IMR-90 (cell line): ENCODE data around the gene MAN2A1. TPM values are rescaled to one million over a fixed set of nuclear protein-coding genes. Genes with fewer than 3 reads are reported as not detected.

Source experiments
- ATAC-seq: fragments of 200-7000 bp; cut with Tn5 transposase; 2 replicates; pipeline ENCODE4 v1.9.1; 2020; ENCODE audit warnings: low read depth, mild to moderate bottlenecking, moderate library complexity
- BruUV-seq: library from RNA; stranded (reverse); fragments of 400-500 nt; replicated peaks from 2 replicates; lab custom pipeline; 2021; lab: Mats Ljungman, UMichigan
- CTCF ChIA-PET: fragments of 300-600 bp; formaldehyde crosslinking; extraction: SDS; loops from one replicate; lab custom pipeline; 2021; ENCODE audit warnings: antibody characterized with exemption; lab: Yijun Ruan, JAX
- POLR2A ChIA-PET: fragments of 300-600 bp; sonication (Branson Sonifier 250); formaldehyde crosslinking; loops from one replicate; lab custom pipeline; 2022; ENCODE audit warnings: antibody characterized with exemption; ENCODE audit not compliant: unreplicated experiment; lab: Charles Lee
- DNase-seq: peaks from one replicate; pipeline ENCODE4 v3.0.0; 2013
- H2AFZ ChIP-seq: replicated peaks from 2 replicates; pipeline ENCODE3; 2013; ENCODE audit warnings: low read length, mild to moderate bottlenecking; ENCODE audit not compliant: poor library complexity
- H2AK5ac ChIP-seq: 2 replicates; pipeline ENCODE4 v1.6.1; 2013; ENCODE audit warnings: low read depth, low read length, inconsistent platforms
- H2AK9ac ChIP-seq: replicated peaks from 2 replicates; pipeline ENCODE3; 2013; ENCODE audit warnings: mild to moderate bottlenecking, low read depth, low read length, moderate library complexity; ENCODE audit not compliant: poor library complexity
- H2BK120ac ChIP-seq: 2 replicates; pipeline ENCODE4 v1.6.1; 2013; ENCODE audit warnings: low read depth, low read length, inconsistent platforms
- H2BK15ac ChIP-seq: 3 replicates; pipeline ENCODE4 v1.6.1; 2013; ENCODE audit warnings: low read depth, low read length, inconsistent platforms
- H2BK20ac ChIP-seq: 2 replicates; pipeline ENCODE4 v1.6.1; 2013; ENCODE audit warnings: low read depth, mild to moderate bottlenecking, inconsistent platforms, low read length, moderate library complexity
- H2BK5ac ChIP-seq: 2 replicates; pipeline ENCODE4 v1.6.1; 2013; ENCODE audit warnings: mild to moderate bottlenecking, low read depth, low read length, inconsistent platforms; ENCODE audit not compliant: poor library complexity, severe bottlenecking
- H3K14ac ChIP-seq: replicated peaks from 2 replicates; pipeline ENCODE4 v1.6.1; 2013; ENCODE audit warnings: low read depth, low read length, inconsistent platforms
- H3K18ac ChIP-seq: 2 replicates; pipeline ENCODE4 v1.6.1; 2013; ENCODE audit warnings: low read depth, low read length, control low read depth
- H3K23ac ChIP-seq: 2 replicates; pipeline ENCODE4 v1.6.1; 2013; ENCODE audit warnings: low read depth, low read length, inconsistent platforms
- H3K27ac ChIP-seq: 2 replicates; pipeline ENCODE4 v1.5.1; 2013; ENCODE audit warnings: mild to moderate bottlenecking, control low read depth, low read length; ENCODE audit not compliant: insufficient read depth
- H3K27me3 ChIP-seq: 2 replicates; pipeline ENCODE4 v1.6.1; 2013; ENCODE audit warnings: low read length; ENCODE audit not compliant: control insufficient read depth, insufficient read depth
- H3K36me3 ChIP-seq: 2 replicates; pipeline ENCODE4 v1.6.1; 2013; ENCODE audit warnings: low read length, mixed read lengths; ENCODE audit not compliant: control insufficient read depth, insufficient read depth
- H3K4ac ChIP-seq: 2 replicates; pipeline ENCODE4 v1.6.1; 2013; ENCODE audit warnings: low read depth, low read length, inconsistent platforms
- H3K4me1 ChIP-seq: 2 replicates; pipeline ENCODE4 v1.6.1; 2013; ENCODE audit warnings: low read length, mixed read lengths; ENCODE audit not compliant: control insufficient read depth, insufficient read depth
- H3K4me2 ChIP-seq: 2 replicates; pipeline ENCODE4 v1.6.1; 2013; ENCODE audit warnings: low read depth, mild to moderate bottlenecking, control low read depth, low read length, moderate library complexity
- H3K4me3 ChIP-seq: 2 replicates; pipeline ENCODE4 v1.5.1; 2013; ENCODE audit warnings: low read depth, mild to moderate bottlenecking, control low read depth, low read length, moderate library complexity; ENCODE audit not compliant: insufficient read depth
- H3K56ac ChIP-seq: 2 replicates; pipeline ENCODE4 v1.6.1; 2013; ENCODE audit warnings: low read length, inconsistent platforms; ENCODE audit not compliant: insufficient read depth; ENCODE audit errors: extremely low read depth
- H3K79me1 ChIP-seq, 2 experiments: 2 replicates each; pipeline ENCODE4 v1.6.1; 2013; ENCODE audit warnings: low read length in 2 of 2, inconsistent platforms in 1 of 2, low read depth in 1 of 2
- H3K9ac ChIP-seq: 2 replicates; pipeline ENCODE4 v1.6.1; 2013; ENCODE audit warnings: low read depth, low read length, control low read depth
- H3K9me1 ChIP-seq: 2 replicates; pipeline ENCODE4 v1.6.1; 2013; ENCODE audit warnings: low read length, inconsistent platforms; ENCODE audit not compliant: insufficient read depth
- H3K9me3 ChIP-seq: 2 replicates; pipeline ENCODE4 v1.6.1; 2013; ENCODE audit warnings: low read length; ENCODE audit not compliant: control insufficient read depth, insufficient read depth
- H4K20me1 ChIP-seq: 2 replicates; pipeline ENCODE4 v1.6.1; 2013; ENCODE audit warnings: low read length, inconsistent platforms; ENCODE audit not compliant: insufficient read depth
- H4K5ac ChIP-seq: 2 replicates; pipeline ENCODE4 v1.6.1; 2013; ENCODE audit warnings: mild to moderate bottlenecking, low read depth, low read length, control low read depth
- H4K8ac ChIP-seq, 2 experiments: 2 replicates each; pipeline ENCODE4 v1.6.1; 2013; ENCODE audit warnings: low read depth in 2 of 2, low read length in 2 of 2, control low read depth in 1 of 2, inconsistent platforms in 1 of 2
- H4K91ac ChIP-seq: 2 replicates; pipeline ENCODE4 v1.6.1; 2013; ENCODE audit warnings: low read depth, low read length, inconsistent platforms; ENCODE audit not compliant: insufficient read depth
- BHLHE40 ChIP-seq: fragments of 150-350 bp; IDR thresholded peaks from 2 replicates; pipeline ENCODE4 v1.6.1; 2016; ENCODE audit warnings: mild to moderate bottlenecking, low read depth, low read length
- CHD1 ChIP-seq: IDR thresholded peaks from 2 replicates; pipeline ENCODE4 v1.6.1; 2012; ENCODE audit warnings: low read depth, low read length, improper control_type of control experiment
- FOS ChIP-seq: fragments of 150-350 bp; IDR thresholded peaks from 2 replicates; pipeline ENCODE4 v1.6.1; 2016; ENCODE audit warnings: low read depth, low read length
- MAFK ChIP-seq: IDR thresholded peaks from 2 replicates; pipeline ENCODE4 v1.6.1; 2012; ENCODE audit warnings: low read depth, low read length, improper control_type of control experiment
- MAZ ChIP-seq: IDR thresholded peaks from 2 replicates; pipeline ENCODE4 v1.6.1; 2012; ENCODE audit warnings: low read depth, mild to moderate bottlenecking, low read length, improper control_type of control experiment, moderate library complexity, borderline replicate concordance
- MXI1 ChIP-seq: IDR thresholded peaks from 2 replicates; pipeline ENCODE4 v1.6.1; 2012; ENCODE audit warnings: low read depth, mild to moderate bottlenecking, low read length, moderate library complexity, borderline replicate concordance
- NFE2L2 ChIP-seq: fragments of 150-350 bp; IDR thresholded peaks from 2 replicates; pipeline ENCODE4 v1.6.1; 2016; ENCODE audit warnings: low read depth, mild to moderate bottlenecking, low read length
- POLR2A ChIP-seq: IDR thresholded peaks from 2 replicates; pipeline ENCODE4 v1.6.1; 2012; ENCODE audit warnings: mild to moderate bottlenecking, low read depth, low read length
- RCOR1 ChIP-seq: IDR thresholded peaks from 2 replicates; pipeline ENCODE4 v1.6.1; 2012; ENCODE audit warnings: mild to moderate bottlenecking, low read length, improper control_type of control experiment; ENCODE audit not compliant: insufficient replicate concordance
- SMC3 ChIP-seq: fragments of 150-350 bp; IDR thresholded peaks from 2 replicates; pipeline ENCODE4 v1.6.1; 2016; ENCODE audit warnings: low read depth, mild to moderate bottlenecking, antibody characterized with exemption, low read length, moderate library complexity
- USF2 ChIP-seq: fragments of 150-350 bp; IDR thresholded peaks from 2 replicates; pipeline ENCODE4 v1.6.1; 2017; ENCODE audit warnings: mild to moderate bottlenecking, antibody characterized with exemption, low read length, low read depth
- WGBS, 2 experiments: methylation state at CpG; one replicate each; pipeline versions ENCODE4 v1.1.5 to v1.1.7; 2013; ENCODE audit warnings: missing lambda C conversion rate in 2 of 2; ENCODE audit not compliant: insufficient read length in 1 of 2; ENCODE audit errors: extremely low coverage in 2 of 2; 5-methylcytosine and 5-hydroxymethylcytosine counted together
- dilution Hi-C: fragments of 300-500 bp; cut with HindIII; formaldehyde crosslinking; loops from one replicate; pipeline ENCODE4 v1.14.3; 2018; ENCODE audit warnings: low sequenced_read_pairs; ENCODE audit not compliant: unreplicated experiment
- in situ Hi-C: fragments of 300-500 bp; cut with MboI; formaldehyde crosslinking; loops from 3 replicates; pipeline ENCODE4 v1.14.3; 2019; ENCODE audit warnings: low sequenced_read_pairs, inconsistent platforms, mixed read lengths
- intact Hi-C: fragments of 100-400 bp; cut with micrococcal nuclease; formaldehyde crosslinking; loops from 2 replicates; pipeline ENCODE4 v1.10.0; 2022
- polyA plus RNA-seq, 3 experiments: library from polyadenylated mRNA; depleted of rRNA; stranded (reverse); fragments of >200 nt; gene quantifications; 2 replicates each; pipeline ENCODE4 v1.2.3, GENCODE V29; 2012; ENCODE audit warnings: low replicate concordance in 1 of 3
- total RNA-seq: library from RNA; depleted of rRNA; stranded (reverse); fragments of >200 nt; gene quantifications from 2 replicates; pipeline ENCODE4 v1.2.3, GENCODE V29; 2012
- TF ChIP-seq, protein P1 (sequence below): conservative IDR thresholded peaks from 2 replicates; pipeline ENCODE4 v1.5.1; 2012; ENCODE audit warnings: mild to moderate bottlenecking, low read depth, low read length, improper control_type of control experiment

MAN2A1 gene
- total and polyA plus RNA-seq, 2 of the 4 experiments (the other 2 are of a cell fraction): 16.4 to 29.6 TPM

DNA sequence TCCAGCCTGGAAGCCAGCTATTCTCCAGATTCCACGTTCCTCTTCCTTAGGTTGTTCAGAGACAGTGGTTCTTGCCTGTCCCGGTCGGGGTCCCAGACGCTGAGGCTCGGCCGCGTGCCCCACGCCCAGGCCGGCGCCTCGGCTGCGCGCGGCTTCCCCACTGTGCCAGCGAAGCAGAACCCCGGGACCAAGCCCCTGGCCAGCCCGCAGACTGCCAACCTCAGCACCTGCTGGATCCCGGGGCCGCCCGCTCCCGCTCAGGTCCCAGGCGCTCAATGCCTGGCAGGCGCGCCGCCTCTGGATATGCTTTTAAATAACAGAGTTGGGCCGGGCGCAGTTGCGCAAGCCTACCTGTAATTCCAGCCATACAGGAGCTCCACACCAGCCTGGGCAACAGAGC, 195.5 kb downstream of the MAN2A1 start:
- Histone ChIP-seq H2BK15ac (no peak overlapping the region), H3K79me1 (no peaks in the 10 kb centered on the region), H3K9ac (no peak overlapping the region), H3K27ac (no peak overlapping the region), H3K56ac (no peak overlapping the region), H3K14ac (no peak overlapping the region), H2BK120ac (no peak overlapping the region), H3K18ac (no peak overlapping the region), H3K4me1 (no peaks in the 10 kb centered on the region), H4K20me1 (no peaks in the 10 kb centered on the region), H4K5ac (no peak overlapping the region), H2AK9ac (no peak overlapping the region), H3K4ac (no peak overlapping the region), H3K4me3 (no peak overlapping the region), H3K9me3 (no peaks in the 10 kb centered on the region), H3K36me3 (no peaks in the 10 kb centered on the region), H2AK5ac (no peak overlapping the region), H3K23ac (no peak overlapping the region), H2AFZ (no peak overlapping the region), H4K8ac (no peak overlapping the region), H3K27me3 (no peaks in the 10 kb centered on the region), H3K9me1 (no peaks in the 10 kb centered on the region; the same call in 1 of the 2 replicates), H4K91ac (no peak overlapping the region), H3K4me2 (no peak overlapping the region), H2BK20ac (no peak overlapping the region), H2BK5ac (no peak overlapping the region)
- ChIA-PET POLR2A (no interaction called here), CTCF (no interaction called here)
- no peak for TF ChIP-seq FOS
- no peak for TF ChIP-seq CHD1
- no peak for TF ChIP-seq MXI1
- TF ChIP-seq MAFK: no peak
- TF ChIP-seq BHLHE40: no peak
- TF ChIP-seq, protein P1, sequence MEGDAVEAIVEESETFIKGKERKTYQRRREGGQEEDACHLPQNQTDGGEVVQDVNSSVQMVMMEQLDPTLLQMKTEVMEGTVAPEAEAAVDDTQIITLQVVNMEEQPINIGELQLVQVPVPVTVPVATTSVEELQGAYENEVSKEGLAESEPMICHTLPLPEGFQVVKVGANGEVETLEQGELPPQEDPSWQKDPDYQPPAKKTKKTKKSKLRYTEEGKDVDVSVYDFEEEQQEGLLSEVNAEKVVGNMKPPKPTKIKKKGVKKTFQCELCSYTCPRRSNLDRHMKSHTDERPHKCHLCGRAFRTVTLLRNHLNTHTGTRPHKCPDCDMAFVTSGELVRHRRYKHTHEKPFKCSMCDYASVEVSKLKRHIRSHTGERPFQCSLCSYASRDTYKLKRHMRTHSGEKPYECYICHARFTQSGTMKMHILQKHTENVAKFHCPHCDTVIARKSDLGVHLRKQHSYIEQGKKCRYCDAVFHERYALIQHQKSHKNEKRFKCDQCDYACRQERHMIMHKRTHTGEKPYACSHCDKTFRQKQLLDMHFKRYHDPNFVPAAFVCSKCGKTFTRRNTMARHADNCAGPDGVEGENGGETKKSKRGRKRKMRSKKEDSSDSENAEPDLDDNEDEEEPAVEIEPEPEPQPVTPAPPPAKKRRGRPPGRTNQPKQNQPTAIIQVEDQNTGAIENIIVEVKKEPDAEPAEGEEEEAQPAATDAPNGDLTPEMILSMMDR: no peak
- TF ChIP-seq POLR2A: no peak
- no peak for TF ChIP-seq RCOR1
- no peak for TF ChIP-seq SMC3
- TF ChIP-seq MAZ: no peak
- no peak for TF ChIP-seq USF2
- TF ChIP-seq NFE2L2: no peak
- WGBS, 2 experiments: 100% methylated on average over 5 of the region's 28 CpGs; no CpG with 5 or more reads in 1 of the 2 experiments
- DNase-seq: no peak
- no TSS peak for BruUV-seq
- in situ Hi-C loops: no loop called here
- dilution Hi-C loops: no loop called here
- intact Hi-C loops: no loop called here
- no peak for ATAC-seq
